IPS DF 6.9 (cell line): Measurements from ENCODE around the gene GMNC.
"Not testable (repeated sequence)": the region's sequence is repeated elsewhere in the genome, so short reads cannot be mapped to it uniquely, and the experiment has no call there.

ENCODE experiments used
- DNase-seq: peaks from one replicate; pipeline ENCODE4 v3.0.0-alpha.2; 2013; ENCODE audit warnings: low read depth, low spot score
- H3K27ac ChIP-seq: one replicate; pipeline ENCODE4 v1.5.1; 2013; ENCODE audit warnings: low read length, control low read depth
- H3K27me3 ChIP-seq: 2 replicates; pipeline ENCODE4 v1.6.1; 2013; ENCODE audit warnings: mild to moderate bottlenecking, low read length; ENCODE audit not compliant: control insufficient read depth, insufficient read depth
- H3K36me3 ChIP-seq: 2 replicates; pipeline ENCODE4 v1.6.1; 2013; ENCODE audit warnings: low read length; ENCODE audit not compliant: control insufficient read depth, insufficient read depth
- H3K4me1 ChIP-seq: 2 replicates; pipeline ENCODE4 v1.6.1; 2013; ENCODE audit warnings: low read length; ENCODE audit not compliant: control insufficient read depth, insufficient read depth
- H3K4me3 ChIP-seq: 2 replicates; pipeline ENCODE4 v1.5.1; 2013; ENCODE audit warnings: mild to moderate bottlenecking, low read length
- H3K9me3 ChIP-seq: 2 replicates; pipeline ENCODE4 v1.6.1; 2013; ENCODE audit warnings: low read length, inconsistent platforms; ENCODE audit not compliant: control insufficient read depth, insufficient read depth
- WGBS: extraction: QIAGEN DNeasy Blood & Tissue Kit; methylation state at CpG from one replicate; pipeline ENCODE4 v1.1.7; 2013; ENCODE audit warnings: mixed read lengths, missing lambda C conversion rate; ENCODE audit not compliant: insufficient read length, insufficient coverage; 5-methylcytosine and 5-hydroxymethylcytosine counted together

Gene GMNC

DNA sequence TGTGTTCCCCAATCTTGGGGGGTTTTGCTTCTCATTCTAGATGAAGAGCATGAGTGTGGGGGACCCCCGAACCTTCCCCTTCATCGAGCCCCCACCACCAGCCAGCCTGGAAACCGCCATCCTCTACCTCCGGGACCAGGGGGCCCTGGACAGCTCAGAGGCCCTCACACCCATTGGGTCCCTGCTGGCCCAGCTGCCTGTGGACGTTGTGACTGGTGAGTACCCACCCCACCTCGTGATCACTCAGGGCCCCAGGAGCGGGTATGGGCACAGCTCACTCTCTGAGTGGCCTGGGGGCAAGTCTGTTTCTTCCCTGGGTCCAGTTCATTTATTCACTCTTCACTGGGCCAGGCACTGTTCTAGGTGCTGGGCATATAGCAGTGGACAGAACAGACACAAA is 13.9 kb upstream of the GMNC start:
- H3K9me3 ChIP-seq, H3K4me3 ChIP-seq, H3K4me1 ChIP-seq, H3K36me3 ChIP-seq, DNase-seq, H3K27me3 ChIP-seq, H3K27ac ChIP-seq: not testable (repeated sequence)
- WGBS, result no CpG with 5 or more reads among the region's 7 CpGs

DNA sequence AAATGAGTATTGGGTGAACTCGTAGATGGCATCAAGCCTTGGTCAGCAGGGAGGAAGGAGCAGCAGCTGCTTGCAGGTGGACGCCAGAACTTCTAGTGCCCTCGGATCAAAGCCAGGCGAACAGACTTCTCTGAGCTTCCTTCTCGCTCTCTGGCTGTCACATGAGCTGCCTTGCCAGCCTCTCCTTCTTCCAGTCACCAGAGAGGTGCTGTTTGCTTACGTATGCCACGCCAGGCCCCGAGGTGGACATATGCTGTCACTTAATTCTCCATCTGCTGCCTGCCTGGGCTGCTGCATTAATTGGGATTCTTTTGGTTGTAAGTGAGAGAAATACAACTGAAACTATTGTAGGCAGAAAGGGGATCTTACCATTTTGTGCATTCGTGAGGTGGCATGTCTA is 12.6 kb upstream of the GMNC start:
- H3K27ac ChIP-seq, H3K4me1 ChIP-seq, H3K9me3 ChIP-seq, DNase-seq, H3K27me3 ChIP-seq, H3K4me3 ChIP-seq, H3K36me3 ChIP-seq: not testable (repeated sequence)
- WGBS, result no CpG with 5 or more reads among the region's 9 CpGs

DNA sequence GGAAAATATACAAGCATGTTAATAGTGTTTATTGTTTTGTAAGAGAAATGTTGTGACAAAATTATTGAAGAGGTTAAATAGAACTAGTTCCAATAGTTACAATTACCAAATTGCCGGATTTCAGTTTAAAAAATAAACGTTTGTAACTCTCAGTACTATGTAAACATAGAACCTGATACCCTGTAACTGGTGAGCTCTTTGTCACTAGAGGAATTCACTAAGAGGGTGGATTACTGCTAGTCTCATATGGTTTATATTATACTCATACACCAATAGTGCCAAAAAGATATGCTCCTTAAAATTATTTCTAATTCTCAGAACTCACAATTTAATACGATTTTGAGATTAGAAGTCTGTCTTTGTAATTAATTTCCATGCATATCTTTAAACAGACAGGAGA is 7.6 kb upstream of the GMNC start:
- Histone ChIP-seq H3K4me3 (no peak overlapping the region), H3K27ac (no peak overlapping the region), H3K4me1 (no peaks in the 10 kb centered on the region), H3K9me3 (no peaks in the 10 kb centered on the region), H3K36me3 (no peaks in the 10 kb centered on the region), H3K27me3 (no peaks in the 10 kb centered on the region)
- DNase-seq, result no peak
- no CpG with 5 or more reads among the region's 3 CpGs for WGBS

DNA sequence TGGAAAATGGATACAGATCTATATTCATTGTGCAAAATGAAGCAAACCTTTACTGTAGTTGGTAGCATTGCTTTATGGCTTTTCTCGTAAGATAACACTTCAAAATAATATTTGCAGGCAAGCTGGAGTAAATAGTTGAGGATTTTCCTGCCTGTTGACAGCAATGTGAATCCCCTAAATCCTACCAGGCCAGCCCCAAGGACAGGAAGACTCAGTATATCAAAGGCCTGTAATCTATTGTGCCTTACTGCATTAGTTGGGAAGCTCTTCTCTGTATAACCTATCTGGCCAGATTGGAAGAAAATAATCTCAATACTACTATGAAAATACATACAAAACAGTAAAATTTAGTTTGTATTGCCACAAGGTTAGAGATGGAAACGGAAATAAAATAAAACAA is 4.6 kb upstream of the GMNC start:
- no peaks in the 10 kb centered on the region for H3K4me1 ChIP-seq
- no peak overlapping the region for H3K4me3 ChIP-seq
- no peaks in the 10 kb centered on the region for H3K36me3 ChIP-seq
- no peaks in the 10 kb centered on the region for H3K9me3 ChIP-seq
- DNase-seq, result no peak
- no peak overlapping the region for H3K27ac ChIP-seq
- H3K27me3 ChIP-seq, result no peaks in the 10 kb centered on the region; the same call in 1 of the 2 replicates
- no CpG with 5 or more reads among the region's 2 CpGs for WGBS

DNA sequence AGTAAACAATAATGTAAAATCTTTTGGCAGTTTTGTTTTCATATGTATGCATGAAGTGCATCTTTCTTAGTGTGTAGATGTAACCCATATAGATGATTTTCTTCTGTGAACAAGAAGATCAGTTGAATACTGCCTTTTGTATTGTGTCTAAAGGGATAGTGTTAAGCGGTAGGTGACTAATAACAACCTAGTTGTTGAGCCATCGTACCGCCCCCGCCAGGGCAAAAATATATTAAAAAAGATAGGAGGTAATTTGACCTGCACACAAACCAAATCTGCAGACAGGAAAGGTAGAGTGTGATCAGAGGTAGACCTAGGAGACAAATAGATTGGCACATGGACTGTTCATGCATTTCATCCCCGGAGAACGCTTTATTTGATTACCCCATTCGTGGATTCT is 3.3 kb upstream of the GMNC start:
- WGBS, result no CpG with 5 or more reads among the region's 7 CpGs
- Histone ChIP-seq H3K9me3 (no peaks in the 10 kb centered on the region), H3K27ac (no peak overlapping the region), H3K4me3 (no peak overlapping the region), H3K36me3 (no peaks in the 10 kb centered on the region), H3K27me3 (no peaks in the 10 kb centered on the region; the same call in 1 of the 2 replicates), H3K4me1 (no peaks in the 10 kb centered on the region)
- no peak for DNase-seq

DNA sequence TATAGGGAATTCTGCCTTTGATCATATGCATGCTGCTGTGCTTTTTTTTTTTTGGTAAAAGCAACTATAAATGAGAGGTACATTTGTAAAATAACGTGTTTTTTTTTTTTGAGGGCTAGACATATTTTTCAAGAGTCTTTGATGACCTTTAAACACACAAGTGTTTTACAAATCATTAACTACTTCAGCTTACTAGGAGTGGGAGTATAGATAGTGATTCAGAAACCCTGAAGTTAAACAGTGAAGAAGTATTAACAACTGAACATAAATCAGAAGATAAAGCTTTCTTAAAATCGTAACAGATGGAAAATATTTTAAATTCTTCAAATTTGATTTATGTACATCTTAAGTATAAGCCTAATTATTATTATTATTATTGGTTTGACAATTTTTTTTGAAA is 2.9 kb upstream of the GMNC start:
- Histone ChIP-seq H3K4me3 (no peak overlapping the region), H3K27ac (no peak overlapping the region), H3K9me3 (no peaks in the 10 kb centered on the region), H3K27me3 (peaks cover 2% of the 10 kb centered on the region; the same call in 1 of the 2 replicates), H3K36me3 (no peaks in the 10 kb centered on the region), H3K4me1 (no peaks in the 10 kb centered on the region)
- no CpG with 5 or more reads among the region's 2 CpGs for WGBS
- DNase-seq, result no peak

DNA sequence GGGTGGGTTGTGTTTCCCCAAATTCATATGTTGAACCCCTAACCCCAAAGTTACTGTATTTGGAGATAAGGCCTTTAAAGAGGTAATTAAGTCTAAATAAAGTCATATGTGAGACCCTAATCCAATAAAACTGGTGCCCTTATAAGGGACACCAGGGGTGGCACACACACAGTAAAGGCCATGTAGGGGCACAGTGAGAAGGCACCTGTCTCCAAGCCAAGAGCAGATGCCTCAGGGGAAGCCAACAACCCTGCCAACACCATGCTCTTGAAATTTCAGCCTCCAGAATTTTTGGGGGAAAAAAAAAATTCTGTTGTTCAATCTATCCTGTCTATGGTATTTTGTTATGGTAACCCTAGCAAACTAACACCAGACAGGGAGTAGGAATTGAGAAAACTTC is 1.5 kb upstream of the GMNC start:
- DNase-seq, result no peak
- Histone ChIP-seq H3K4me3 (no peak overlapping the region), H3K9me3 (no peaks in the 10 kb centered on the region), H3K36me3 (no peaks in the 10 kb centered on the region), H3K27me3 (peaks cover 2% of the 10 kb centered on the region; the same call in 1 of the 2 replicates), H3K4me1 (no peaks in the 10 kb centered on the region), H3K27ac (no peak overlapping the region)

DNA sequence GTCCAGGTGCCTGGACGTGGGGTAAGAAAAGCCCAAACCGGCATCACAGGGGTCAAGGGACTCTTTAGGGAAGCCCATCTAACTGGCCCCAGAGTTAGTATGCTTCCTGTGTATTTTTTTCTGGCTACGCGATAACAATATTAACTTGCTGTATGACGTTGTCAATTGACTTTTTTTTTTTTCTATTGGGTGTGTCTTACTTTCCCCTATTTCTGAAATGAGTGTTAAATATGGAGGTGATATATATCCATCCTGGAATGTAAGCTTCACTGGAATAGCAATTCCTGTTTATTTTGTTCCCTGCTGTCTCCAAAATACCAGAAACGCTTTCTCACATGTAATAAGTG is 598 bp upstream of the GMNC start:
- Histone ChIP-seq H3K9me3 (no peaks in the 10 kb centered on the region), H3K36me3 (no peaks in the 10 kb centered on the region), H3K27ac (no peak overlapping the region), H3K4me3 (peak overlapping the region; percentile 99; the same call in 1 of the 2 replicates), H3K27me3 (peaks cover 2% of the 10 kb centered on the region; the same call in 1 of the 2 replicates), H3K4me1 (no peaks in the 10 kb centered on the region)
- no CpG with 5 or more reads among the region's 6 CpGs for WGBS
- no peak for DNase-seq

DNA sequence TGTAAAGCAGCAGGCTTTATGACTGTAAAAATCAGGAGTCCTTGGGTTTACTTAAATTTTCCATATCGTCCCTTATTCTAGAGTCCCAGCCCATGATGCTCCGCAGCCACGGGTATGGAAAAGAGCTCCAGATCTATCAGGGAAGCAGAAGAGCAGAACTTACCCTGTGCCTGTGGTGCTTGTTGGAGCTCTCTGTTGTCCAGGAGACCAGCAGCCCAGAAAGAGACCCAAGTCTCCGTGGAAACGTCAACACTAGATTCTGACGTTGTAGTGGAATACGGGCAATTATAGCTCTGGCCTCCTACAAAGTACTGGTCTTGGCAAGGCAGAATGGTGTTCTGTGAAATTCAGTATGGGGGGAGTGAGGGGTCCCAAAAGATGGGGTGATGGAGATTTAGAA is 2.0 kb downstream of the GMNC start:
- Histone ChIP-seq H3K4me1 (no peaks in the 10 kb centered on the region), H3K27me3 (peaks cover 2% of the 10 kb centered on the region; the same call in 1 of the 2 replicates), H3K9me3 (no peaks in the 10 kb centered on the region), H3K27ac (no peak overlapping the region), H3K36me3 (no peaks in the 10 kb centered on the region), H3K4me3 (no peak overlapping the region)
- no peak for DNase-seq
- WGBS, result no CpG with 5 or more reads among the region's 7 CpGs

DNA sequence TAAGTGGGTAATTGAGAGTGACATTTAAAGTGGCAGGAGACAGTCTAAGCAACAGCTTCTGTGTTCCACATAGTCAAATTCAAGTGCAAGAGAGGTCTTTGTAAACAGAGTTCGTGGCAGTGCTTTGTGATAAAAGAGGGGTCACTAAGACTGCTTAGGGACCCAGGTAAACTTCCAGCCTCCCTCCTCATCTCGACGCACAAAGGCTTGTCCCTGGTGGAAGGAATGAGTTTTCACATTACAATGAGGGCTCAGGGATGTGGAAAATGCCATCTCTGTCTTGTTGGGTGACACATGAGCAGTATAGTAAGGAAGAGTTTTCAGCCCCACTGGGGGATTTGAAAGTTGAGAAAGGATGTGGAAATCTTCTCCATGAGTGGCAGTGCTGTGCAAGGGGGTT is 7.3 kb downstream of the GMNC start:
- H3K27ac ChIP-seq, result no peak overlapping the region
- no peaks in the 10 kb centered on the region for H3K9me3 ChIP-seq
- WGBS, result no CpG with 5 or more reads among the region's 3 CpGs
- no peaks in the 10 kb centered on the region for H3K4me1 ChIP-seq
- H3K4me3 ChIP-seq, result no peak overlapping the region
- DNase-seq, result no peak
- peaks cover 6% of the 10 kb centered on the region; the same call in 1 of the 2 replicates for H3K27me3 ChIP-seq
- no peaks in the 10 kb centered on the region for H3K36me3 ChIP-seq

DNA sequence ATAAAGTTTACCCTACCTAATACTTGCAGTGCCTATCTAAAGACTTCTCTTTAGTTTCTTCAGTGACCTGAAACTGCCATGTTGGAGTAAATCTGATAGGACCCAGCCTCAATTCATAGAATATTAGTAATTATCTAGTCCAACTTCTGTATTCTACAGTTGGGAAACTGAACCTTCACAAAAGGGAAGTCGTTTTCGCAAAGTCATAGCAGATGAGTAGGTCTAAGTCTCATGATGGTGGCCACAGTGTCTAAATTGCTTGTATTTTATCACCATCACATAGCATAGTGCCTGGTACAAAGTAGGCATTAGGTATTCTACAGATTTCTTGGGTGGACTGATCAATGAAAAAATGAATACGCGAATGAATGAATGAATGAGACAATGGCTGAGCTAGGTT is 8.4 kb downstream of the GMNC start:
- Histone ChIP-seq H3K27me3 (peaks cover 6% of the 10 kb centered on the region; the same call in 1 of the 2 replicates), H3K4me1 (0 out of 2 replicates have a peak, but pooled peaks cover 1% of the 10 kb centered on the region), H3K27ac (no peak overlapping the region), H3K36me3 (no peaks in the 10 kb centered on the region), H3K4me3 (no peak overlapping the region), H3K9me3 (no peaks in the 10 kb centered on the region)
- DNase-seq, result no peak
- WGBS, result no CpG with 5 or more reads among the region's 4 CpGs
